T-cell (primary cell): ENCODE data around the gene KIAA1614. TPM values are rescaled to one million over a fixed set of nuclear protein-coding genes. Genes with fewer than 3 reads are reported as not detected.

Experiments used
- ATAC-seq, 4 experiments: fragments of 200-7000 bp in 3 of 4; fragments of 150-1000 bp in 1 of 4; cut with Tn5 transposase; replicated peaks in 1 of 4; 1 replicate in 3 of 4; 2 replicates in 1 of 4; pipeline ENCODE4 v1.10.0; 2021; ENCODE audit warnings: moderate library complexity in 3 of 4, mild to moderate bottlenecking in 2 of 4, moderate number of reproducible peaks in 1 of 4
- CTCF ChIA-PET, 2 donors: fragments of 300-600 bp; sonication (Branson Sonifier 250); formaldehyde crosslinking; loops; one replicate each; lab custom pipeline; 2022; ENCODE audit warnings: antibody characterized with exemption in 2 of 2; lab: Charles Lee
- POLR2A ChIA-PET, 2 donors: fragments of 300-600 bp; sonication (Branson Sonifier 250); formaldehyde crosslinking; loops; one replicate each; lab custom pipeline; 2022; ENCODE audit warnings: antibody characterized with exemption in 2 of 2; lab: Charles Lee
- DNase-seq, 35 experiments: peaks; one replicate each; pipeline versions ENCODE4 v3.0.0 to v3.0.0-alpha.2; 2013 to 2023
- H3K27ac ChIP-seq: one replicate; pipeline ENCODE4 v1.5.1; 2013; ENCODE audit warnings: low read length
- H3K27me3 ChIP-seq, 2 experiments: replicated peaks in 1 of 2; 1 replicate in 1 of 2; 2 replicates in 1 of 2; pipeline versions ENCODE4 v1.6.1 to v1.7.0; 2013; ENCODE audit warnings: low read length in 1 of 2, mixed read lengths in 1 of 2; ENCODE audit not compliant: control insufficient read depth in 2 of 2, insufficient read depth in 2 of 2; ENCODE audit errors: extremely low read depth in 1 of 2
- H3K36me3 ChIP-seq, 2 donors: 1 replicate in 1 of 2; 2 replicates in 1 of 2; pipeline versions ENCODE4 v1.6.1 to v1.7.0; 2013; ENCODE audit warnings: low read length in 1 of 2; ENCODE audit not compliant: control insufficient read depth in 2 of 2, insufficient read depth in 1 of 2; ENCODE audit errors: extremely low read depth in 1 of 2
- H3K4me1 ChIP-seq, 2 experiments: 1 replicate in 1 of 2; 2 replicates in 1 of 2; pipeline versions ENCODE4 v1.6.1 to v1.7.0; 2013; ENCODE audit warnings: low read length in 2 of 2, mixed read lengths in 1 of 2; ENCODE audit not compliant: insufficient read depth in 2 of 2, control insufficient read depth in 1 of 2; ENCODE audit errors: extremely low read depth in 1 of 2
- H3K4me3 ChIP-seq, 2 donors: 1 replicate in 1 of 2; 2 replicates in 1 of 2; pipeline versions ENCODE4 v1.5.1 to v1.7.0; 2013; ENCODE audit warnings: mild to moderate bottlenecking in 2 of 2, low read length in 1 of 2, moderate library complexity in 1 of 2; ENCODE audit not compliant: control insufficient read depth in 1 of 2; ENCODE audit errors: extremely low read depth in 1 of 2
- H3K9me3 ChIP-seq: 2 replicates; pipeline ENCODE4 v1.7.0; 2013
- H3K27ac Mint-ChIP-seq, 2 donors: one replicate each; pipeline ENCODE4 v1.8.0; 2020 to 2021; ENCODE audit warnings: mild to moderate bottlenecking in 2 of 2, mixed read lengths in 2 of 2
- H3K27me3 Mint-ChIP-seq, 2 donors: one replicate each; pipeline ENCODE4 v1.8.0; 2021 to 2022; ENCODE audit warnings: mixed read lengths in 2 of 2
- H3K36me3 Mint-ChIP-seq: one replicate; pipeline ENCODE4 v1.8.0; 2021; ENCODE audit warnings: mixed read lengths
- H3K4me1 Mint-ChIP-seq, 3 donors: one replicate each; pipeline ENCODE4 v1.8.0; 2020 to 2022; ENCODE audit warnings: mixed read lengths in 3 of 3, mild to moderate bottlenecking in 1 of 3
- H3K4me3 Mint-ChIP-seq, 3 donors: one replicate each; pipeline ENCODE4 v1.8.0; 2020 to 2022; ENCODE audit warnings: mild to moderate bottlenecking in 3 of 3, mixed read lengths in 3 of 3, moderate library complexity in 3 of 3
- H3K9me3 Mint-ChIP-seq, 3 donors: one replicate each; pipeline ENCODE4 v1.8.0; 2020 to 2022; ENCODE audit warnings: mixed read lengths in 3 of 3
- WGBS: methylation state at CpG from one replicate; pipeline ENCODE4 v1.1.5; 2013; ENCODE audit warnings: missing lambda C conversion rate; ENCODE audit not compliant: insufficient coverage; 5-methylcytosine and 5-hydroxymethylcytosine counted together
- total RNA-seq, 35 experiments: library from RNA in 6 of 35; stranded (reverse) in 6 of 35; fragments of 120-200 nt in 1 of 35; gene quantifications; one replicate each; pipeline versions ENCODE4 v1.2.1 to v1.2.4 and lab custom pipeline; 2013 to 2026

The KIAA1614 gene
- total RNA-seq, 5 donors from 2014 or later (not counting 1 experiment from before 2014, with no cell fraction given): 0.05 to 0.38 (median 0.20) TPM

- H3K27ac ChIP-seq: no peak overlapping the region
- ATAC-seq (no peak), DNase-seq (no peak)
- Mint-ChIP-seq H3K9me3 (no peaks in the 10 kb centered on the region), H3K36me3 (no peaks in the 10 kb centered on the region), H3K4me1 (peaks cover 0 to 9% (median 2%) of the 10 kb centered on the region in 3 donors), H3K4me3 (no peak overlapping the region), H3K27ac (no peak overlapping the region), H3K27me3 (peaks cover 15 to 26% of the 10 kb centered on the region in 2 donors)
- no peaks in the 10 kb centered on the region for H3K4me1 ChIP-seq
- H3K36me3 ChIP-seq: no peaks in the 10 kb centered on the region
- peaks cover 0 to 25% of the 10 kb centered on the region in 2 experiments for H3K27me3 ChIP-seq
- H3K9me3 ChIP-seq: no peaks in the 10 kb centered on the region
- ChIA-PET CTCF (no interaction called here), POLR2A (no interaction called here)
- WGBS: 84% methylated on average over 7 of the region's 12 CpGs
- no peak overlapping the region for H3K4me3 ChIP-seq
These were observed 4.8 kb downstream of the KIAA1614 start for GRCh38 chr1:180917306-180918065.

GRCh38 chr1:180918519-180918918, 5.8 kb downstream of the KIAA1614 start:
- no peak for DNase-seq
- CTCF ChIA-PET: no interaction called here
- ATAC-seq: no peak
- H3K4me3 ChIP-seq: no peak overlapping the region
- 38% methylated on average over 5 of the region's 10 CpGs for WGBS
- Mint-ChIP-seq H3K9me3 (no peaks in the 10 kb centered on the region), H3K4me3 (no peak overlapping the region), H3K36me3 (no peaks in the 10 kb centered on the region), H3K27ac (no peak overlapping the region), H3K4me1 (peaks cover 0 to 6% (median 0%) of the 10 kb centered on the region in 3 donors), H3K27me3 (peaks cover 13 to 23% of the 10 kb centered on the region in 2 donors)
- no peak overlapping the region for H3K27ac ChIP-seq
- no peaks in the 10 kb centered on the region for H3K36me3 ChIP-seq
- POLR2A ChIA-PET: no interaction called here
- H3K9me3 ChIP-seq: no peaks in the 10 kb centered on the region
- H3K4me1 ChIP-seq: no peaks in the 10 kb centered on the region
- H3K27me3 ChIP-seq: peaks cover 0 to 24% of the 10 kb centered on the region in 2 experiments

- Histone ChIP-seq H3K4me1 (no peaks in the 10 kb centered on the region), H3K36me3 (no peaks in the 10 kb centered on the region), H3K4me3 (no peak overlapping the region), H3K27ac (no peak overlapping the region), H3K9me3 (no peaks in the 10 kb centered on the region), H3K27me3 (peaks cover 0 to 27% of the 10 kb centered on the region in 2 experiments)
- H3K27ac Mint-ChIP-seq: no peak overlapping the region
- DNase-seq: no peak
- no peak overlapping the region for H3K4me3 Mint-ChIP-seq
- no peaks in the 10 kb centered on the region for H3K36me3 Mint-ChIP-seq
- 88% methylated on average over 1 of the region's 9 CpGs for WGBS
- H3K4me1 Mint-ChIP-seq: no peaks in the 10 kb centered on the region
- ChIA-PET POLR2A (no interaction called here), CTCF (no interaction called here)
- peaks cover 6 to 16% of the 10 kb centered on the region in 2 donors for H3K27me3 Mint-ChIP-seq
- no peak for ATAC-seq
- H3K9me3 Mint-ChIP-seq: no peaks in the 10 kb centered on the region
These were observed 6.5 kb downstream of the KIAA1614 start for GRCh38 chr1:180919183-180919700.

- WGBS: 95% methylated on average over 5 of the region's 7 CpGs
- ChIA-PET CTCF (interaction anchor here (0.6 kb wide), 2 partner anchors 400 to 1074 kb away, joined by 3 read pairs; no protein-coding TSS in a partner anchor), POLR2A (no interaction called here)
- no peak overlapping the region for H3K4me3 ChIP-seq
- no peaks in the 10 kb centered on the region for H3K9me3 ChIP-seq
- no peaks in the 10 kb centered on the region for H3K36me3 Mint-ChIP-seq
- H3K9me3 Mint-ChIP-seq: no peaks in the 10 kb centered on the region
- no peak overlapping the region for H3K4me3 Mint-ChIP-seq
- no peak for ATAC-seq
- no peak overlapping the region for H3K27ac Mint-ChIP-seq
- H3K27me3 Mint-ChIP-seq: peaks cover 2 to 14% of the 10 kb centered on the region in 2 donors
- no peaks in the 10 kb centered on the region for H3K4me1 ChIP-seq
- no peak overlapping the region for H3K27ac ChIP-seq
- no peaks in the 10 kb centered on the region for H3K36me3 ChIP-seq
- no peaks in the 10 kb centered on the region for H3K4me1 Mint-ChIP-seq
- H3K27me3 ChIP-seq: peaks cover 0 to 26% of the 10 kb centered on the region in 2 experiments
- no peak for DNase-seq
These were observed 7.5 kb downstream of the KIAA1614 start for GRCh38 chr1:180920193-180920592.

- Histone ChIP-seq H3K9me3 (no peaks in the 10 kb centered on the region), H3K4me1 (no peaks in the 10 kb centered on the region), H3K27ac (no peak overlapping the region), H3K36me3 (no peaks in the 10 kb centered on the region), H3K4me3 (no peak overlapping the region), H3K27me3 (peaks cover 0 to 28% of the 10 kb centered on the region in 2 experiments)
- Mint-ChIP-seq H3K27ac (no peak overlapping the region), H3K4me3 (no peak overlapping the region), H3K4me1 (no peaks in the 10 kb centered on the region), H3K27me3 (peaks cover 0 to 10% of the 10 kb centered on the region in 2 donors), H3K9me3 (no peaks in the 10 kb centered on the region), H3K36me3 (no peaks in the 10 kb centered on the region)
- ATAC-seq: no peak
- ChIA-PET CTCF (interaction anchor here (0.6 kb wide), 3 partner anchors 384 to 1073 kb away, joined by 3 to 6 read pairs (median 3); no protein-coding TSS in a partner anchor), POLR2A (no interaction called here)
- WGBS: 51% methylated on average over 4 of the region's 8 CpGs
- DNase-seq: no peak
These were observed 8.0 kb downstream of the KIAA1614 start for GRCh38 chr1:180920702-180921101.

- H3K4me3 Mint-ChIP-seq: no peak overlapping the region
- Histone ChIP-seq H3K36me3 (no peaks in the 10 kb centered on the region), H3K9me3 (no peaks in the 10 kb centered on the region), H3K27ac (no peak overlapping the region), H3K4me3 (no peak overlapping the region), H3K27me3 (peaks cover 0 to 29% of the 10 kb centered on the region in 2 experiments), H3K4me1 (peaks cover 0 to under 1% of the 10 kb centered on the region in 2 experiments)
- H3K9me3 Mint-ChIP-seq: no peaks in the 10 kb centered on the region
- CTCF ChIA-PET: interaction anchor here in 1 of 2 donors (0.6 kb wide), 1 partner anchor 385 kb away, joined by 6 read pairs; no protein-coding TSS in a partner anchor
- peaks cover 0 to 10% of the 10 kb centered on the region in 2 donors for H3K27me3 Mint-ChIP-seq
- no peaks in the 10 kb centered on the region for H3K36me3 Mint-ChIP-seq
- 77% methylated on average over 6 of the region's 6 CpGs for WGBS
- H3K27ac Mint-ChIP-seq: no peak overlapping the region
- no peak for ATAC-seq
- DNase-seq: no peak
- H3K4me1 Mint-ChIP-seq: peaks cover 0 to 2% (median 0%) of the 10 kb centered on the region in 3 donors
- POLR2A ChIA-PET: no interaction called here
These were observed 8.7 kb downstream of the KIAA1614 start for GRCh38 chr1:180921386-180921785.
